ENCODE data around the gene APOBEC4. TPM values are rescaled to one million over a fixed set of nuclear protein-coding genes. Genes with fewer than 3 reads are reported as not detected.

APOBEC4 gene
- total RNA-seq (not detected), polyA plus RNA-seq (not detected)

DNA sequence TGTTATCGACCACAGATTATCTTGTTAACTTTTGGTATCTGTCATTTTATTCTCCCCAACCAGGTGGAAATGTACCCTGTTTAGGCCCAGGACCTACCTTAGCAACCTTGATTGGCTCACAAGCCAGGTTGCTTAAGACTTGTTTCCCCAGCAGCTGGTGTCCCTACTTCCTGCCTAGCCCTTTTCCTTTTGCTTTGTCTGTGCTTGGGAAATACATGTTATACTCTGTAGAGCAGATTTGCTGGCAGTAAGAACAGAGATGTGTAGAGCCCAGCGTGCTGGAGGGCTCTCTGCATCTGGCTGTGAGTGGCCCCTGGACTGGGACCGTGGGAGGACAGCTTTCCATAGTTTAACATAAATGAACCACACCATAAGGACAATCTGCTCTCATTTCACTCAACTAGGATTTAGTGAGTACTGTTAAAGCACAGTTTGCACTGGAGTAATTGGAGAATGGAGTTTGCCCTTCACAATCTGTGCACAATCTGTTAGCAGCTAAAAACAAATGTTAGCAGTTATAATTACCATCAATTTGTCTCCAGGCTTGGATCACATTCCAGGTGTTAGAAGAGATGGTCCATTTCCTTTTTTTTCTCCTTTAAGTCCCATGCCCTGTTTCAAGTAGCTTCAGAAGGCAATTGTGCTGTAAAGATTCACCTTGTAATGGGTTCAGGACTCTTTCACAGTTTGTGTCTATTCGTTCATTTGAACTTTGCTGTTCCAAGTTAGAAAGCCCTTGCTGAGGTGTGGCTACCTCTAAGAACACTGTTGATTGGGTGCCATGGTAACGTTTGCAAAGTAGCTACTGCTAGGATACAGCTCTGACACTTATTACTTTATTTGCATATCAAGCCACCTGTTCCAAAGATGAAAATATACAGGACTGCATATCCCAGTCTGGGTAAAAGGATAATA is at the start of gene APOBEC4:
Gene APOBEC4 (minus strand): TSS at position 770 of the 915 bp plus-strand sequence. CDS start 4,535 bp downstream, outside the sequence.
- ATAC-seq (ENCODE audit: low read depth in 2 of 2) (no peak), DNase-seq (peak in 1 of 3 donors; percentile 31)
- H3K27ac Mint-ChIP-seq = peak within 1 kb of the TSS; percentile 21 to 90 (median 71)
- H3K4me1 ChIP-seq (ENCODE audit: control insufficient read depth, insufficient read depth, low read length, poor library complexity, severe bottlenecking) = peaks cover 14% of the 10 kb centered on the region
- H3K36me3 ChIP-seq (ENCODE audit: control insufficient read depth, insufficient read depth, low read length) = no peaks in the 10 kb centered on the region
- peaks cover 18% of the 10 kb centered on the region for H3K27me3 Mint-ChIP-seq
- no peaks in the 10 kb centered on the region for H3K9me3 ChIP-seq (ENCODE audit: control insufficient read depth in 2 of 2, low read length in 2 of 2)
- H3K27me3 ChIP-seq (ENCODE audit: control insufficient read depth, insufficient read depth, low read length) = peaks cover 3% of the 10 kb centered on the region
- no peaks in the 10 kb centered on the region for H3K36me3 Mint-ChIP-seq
- no peak within 1 kb of the TSS for H3K27ac ChIP-seq (ENCODE audit: insufficient read depth, low read length, poor library complexity, severe bottlenecking)
- H3K4me3 ChIP-seq (ENCODE audit: low read depth, low read length) = peak within 1 kb of the TSS; percentile 30
- peaks cover 14 to 23% (median 20%) of the 10 kb centered on the region in 4 donors for H3K4me1 Mint-ChIP-seq
- peak within 1 kb of the TSS in 2 of 4 donors; percentile 12 to 16 for H3K4me3 Mint-ChIP-seq
- H3K9me3 Mint-ChIP-seq = no peaks in the 10 kb centered on the region

DNA sequence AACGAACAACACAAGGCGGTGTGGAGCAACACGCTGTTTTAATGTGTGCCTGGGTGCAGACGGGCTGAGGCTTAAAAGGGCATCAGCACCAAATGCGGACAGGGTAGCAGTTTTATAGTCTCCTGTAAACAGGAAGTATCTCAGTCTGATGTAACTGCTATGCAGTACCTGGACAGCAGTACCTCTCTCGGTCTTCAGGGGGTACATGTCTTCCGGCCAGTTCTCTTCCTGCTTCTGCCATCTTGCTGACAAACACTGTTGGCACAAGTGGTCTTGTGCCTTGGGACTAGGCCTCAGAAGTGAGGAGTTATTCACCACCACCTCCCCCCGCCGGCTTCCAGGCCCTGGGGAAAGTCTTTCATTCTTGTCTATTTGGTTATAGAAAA is 49.7 kb upstream of the APOBEC4 start:
- Mint-ChIP-seq H3K27ac (no peak overlapping the region), H3K27me3 (no peaks in the 10 kb centered on the region), H3K36me3 (peaks cover 5% of the 10 kb centered on the region), H3K9me3 (no peaks in the 10 kb centered on the region), H3K4me1 (peaks cover 0 to 9% (median 3%) of the 10 kb centered on the region in 4 donors), H3K4me3 (no peak overlapping the region)
- Histone ChIP-seq H3K9me3 (ENCODE audit: control insufficient read depth in 2 of 2, low read length in 2 of 2) (no peaks in the 10 kb centered on the region), H3K4me1 (ENCODE audit: control insufficient read depth, insufficient read depth, low read length, poor library complexity, severe bottlenecking) (peaks cover 3% of the 10 kb centered on the region), H3K4me3 (ENCODE audit: low read depth, low read length) (no peak overlapping the region), H3K36me3 (ENCODE audit: control insufficient read depth, insufficient read depth, low read length) (no peaks in the 10 kb centered on the region), H3K27me3 (ENCODE audit: control insufficient read depth, insufficient read depth, low read length) (no peaks in the 10 kb centered on the region), H3K27ac (ENCODE audit: insufficient read depth, low read length, poor library complexity, severe bottlenecking) (no peak overlapping the region)
- no peak for DNase-seq
- ATAC-seq (ENCODE audit: low read depth in 2 of 2) = no peak

DNA sequence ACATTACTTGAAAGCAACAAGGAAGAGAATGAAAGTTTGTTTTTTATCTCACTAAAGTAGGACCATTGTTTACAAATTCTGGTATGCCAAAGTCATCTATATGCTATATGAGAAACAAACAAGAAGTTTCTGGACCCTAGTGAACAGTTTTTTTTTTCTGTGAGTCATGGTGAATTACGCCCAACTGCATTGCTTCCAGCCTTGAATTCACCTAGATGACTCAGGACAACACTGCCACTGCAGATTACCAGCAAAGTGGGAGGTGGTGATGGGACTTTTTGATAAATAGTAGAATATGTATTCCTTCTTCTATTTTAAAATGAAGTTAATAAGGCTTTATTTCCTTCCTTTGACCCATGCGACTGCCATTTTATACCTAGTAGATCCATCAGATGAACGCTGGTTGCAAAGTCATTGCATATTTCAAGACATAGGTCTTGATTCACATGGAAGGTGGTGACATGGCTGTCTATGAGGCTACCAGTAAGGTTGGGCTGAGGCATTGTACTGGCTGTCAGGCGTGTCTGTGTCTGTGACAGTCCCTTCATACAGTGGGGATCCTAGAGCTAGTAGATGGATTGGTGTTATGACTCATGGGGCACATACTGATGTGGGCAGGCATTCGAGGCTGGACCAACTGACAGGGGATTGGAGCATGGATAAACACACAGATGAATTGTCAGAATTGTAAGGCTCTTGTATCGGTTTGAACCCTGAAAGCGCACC is 49.1 kb upstream of the APOBEC4 start:
- Histone ChIP-seq H3K9me3 (ENCODE audit: control insufficient read depth in 2 of 2, low read length in 2 of 2) (no peaks in the 10 kb centered on the region), H3K36me3 (ENCODE audit: control insufficient read depth, insufficient read depth, low read length) (no peaks in the 10 kb centered on the region), H3K27me3 (ENCODE audit: control insufficient read depth, insufficient read depth, low read length) (no peaks in the 10 kb centered on the region), H3K4me1 (ENCODE audit: control insufficient read depth, insufficient read depth, low read length, poor library complexity, severe bottlenecking) (peaks cover 3% of the 10 kb centered on the region), H3K27ac (ENCODE audit: insufficient read depth, low read length, poor library complexity, severe bottlenecking) (no peak overlapping the region), H3K4me3 (ENCODE audit: low read depth, low read length) (no peak overlapping the region)
- Mint-ChIP-seq H3K27ac (no peak overlapping the region), H3K27me3 (no peaks in the 10 kb centered on the region), H3K4me3 (no peak overlapping the region), H3K4me1 (peaks cover 0 to 9% (median 3%) of the 10 kb centered on the region in 4 donors), H3K36me3 (peaks cover 5% of the 10 kb centered on the region), H3K9me3 (no peaks in the 10 kb centered on the region)
- ATAC-seq (ENCODE audit: low read depth in 2 of 2) (no peak), DNase-seq (no peak)

GRCh38 chr1:183699616-183700160 is 46.6 kb upstream of the APOBEC4 start:
- peaks cover 0 to 9% (median 3%) of the 10 kb centered on the region in 4 donors for H3K4me1 Mint-ChIP-seq
- Histone ChIP-seq H3K4me3 (ENCODE audit: low read depth, low read length) (no peak overlapping the region), H3K4me1 (ENCODE audit: control insufficient read depth, insufficient read depth, low read length, poor library complexity, severe bottlenecking) (peaks cover 3% of the 10 kb centered on the region), H3K27ac (ENCODE audit: insufficient read depth, low read length, poor library complexity, severe bottlenecking) (no peak overlapping the region), H3K36me3 (ENCODE audit: control insufficient read depth, insufficient read depth, low read length) (no peaks in the 10 kb centered on the region), H3K9me3 (ENCODE audit: control insufficient read depth in 2 of 2, low read length in 2 of 2) (no peaks in the 10 kb centered on the region), H3K27me3 (ENCODE audit: control insufficient read depth, insufficient read depth, low read length) (no peaks in the 10 kb centered on the region)
- no peaks in the 10 kb centered on the region for H3K9me3 Mint-ChIP-seq
- H3K36me3 Mint-ChIP-seq = peaks cover 5% of the 10 kb centered on the region
- H3K4me3 Mint-ChIP-seq = no peak overlapping the region
- ATAC-seq (ENCODE audit: low read depth in 2 of 2) (no peak), DNase-seq (no peak)
- no peaks in the 10 kb centered on the region for H3K27me3 Mint-ChIP-seq
- H3K27ac Mint-ChIP-seq = no peak overlapping the region

DNA sequence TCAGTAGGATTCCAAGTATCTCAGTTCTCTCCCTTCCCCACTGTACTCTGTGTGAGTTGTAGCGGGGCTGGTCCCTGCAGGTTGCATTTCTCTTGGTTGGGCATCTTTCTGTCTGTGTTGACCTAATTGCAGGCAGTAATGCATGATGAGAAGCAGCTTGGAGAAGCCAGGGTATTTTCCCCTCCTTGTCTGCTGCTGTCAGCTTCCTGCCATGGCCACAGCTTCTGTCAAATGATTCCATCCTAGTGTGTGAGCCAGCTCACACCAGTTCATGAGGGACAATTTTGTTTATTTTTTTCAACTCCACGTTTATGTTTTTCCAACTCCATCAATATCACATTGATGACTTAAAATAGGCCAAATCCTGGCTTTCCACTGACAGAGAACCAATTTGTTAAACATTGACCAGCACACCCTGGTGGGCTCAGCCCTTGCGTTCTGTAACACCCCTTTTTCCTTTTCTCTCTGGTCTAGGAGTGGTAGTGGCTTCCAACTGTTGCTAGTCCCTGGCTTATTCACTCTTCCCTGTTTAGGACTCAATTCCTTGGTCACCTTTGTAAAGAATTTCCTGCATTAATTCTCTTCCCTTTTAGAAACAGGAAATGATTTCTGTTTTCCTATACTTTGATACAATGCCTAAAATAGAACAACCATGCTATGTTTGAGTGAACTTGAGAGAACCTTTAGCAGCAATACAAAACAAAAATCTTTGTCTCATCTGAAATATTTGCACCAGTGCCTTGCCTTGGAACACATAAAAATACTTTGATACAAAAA is 44.9 kb upstream of the APOBEC4 start:
- ATAC-seq (ENCODE audit: low read depth in 2 of 2) (no peak), DNase-seq (no peak)
- no peaks in the 10 kb centered on the region for H3K36me3 ChIP-seq (ENCODE audit: control insufficient read depth, insufficient read depth, low read length)
- no peaks in the 10 kb centered on the region for H3K9me3 ChIP-seq (ENCODE audit: control insufficient read depth in 2 of 2, low read length in 2 of 2)
- H3K9me3 Mint-ChIP-seq = no peaks in the 10 kb centered on the region
- H3K4me1 ChIP-seq (ENCODE audit: control insufficient read depth, insufficient read depth, low read length, poor library complexity, severe bottlenecking) = peaks cover 3% of the 10 kb centered on the region
- no peak overlapping the region for H3K4me3 Mint-ChIP-seq
- H3K4me3 ChIP-seq (ENCODE audit: low read depth, low read length) = no peak overlapping the region
- peaks cover 5% of the 10 kb centered on the region for H3K36me3 Mint-ChIP-seq
- H3K27me3 ChIP-seq (ENCODE audit: control insufficient read depth, insufficient read depth, low read length) = no peaks in the 10 kb centered on the region
- peaks cover 0 to 9% (median 3%) of the 10 kb centered on the region in 4 donors for H3K4me1 Mint-ChIP-seq
- H3K27ac Mint-ChIP-seq = no peak overlapping the region
- no peaks in the 10 kb centered on the region for H3K27me3 Mint-ChIP-seq
- H3K27ac ChIP-seq (ENCODE audit: insufficient read depth, low read length, poor library complexity, severe bottlenecking) = no peak overlapping the region

GRCh38 chr1:183696981-183697380 is 43.9 kb upstream of the APOBEC4 start:
- Histone ChIP-seq H3K36me3 (ENCODE audit: control insufficient read depth, insufficient read depth, low read length) (no peaks in the 10 kb centered on the region), H3K4me1 (ENCODE audit: control insufficient read depth, insufficient read depth, low read length, poor library complexity, severe bottlenecking) (peaks cover 3% of the 10 kb centered on the region), H3K9me3 (ENCODE audit: control insufficient read depth in 2 of 2, low read length in 2 of 2) (no peaks in the 10 kb centered on the region), H3K27me3 (ENCODE audit: control insufficient read depth, insufficient read depth, low read length) (no peaks in the 10 kb centered on the region), H3K27ac (ENCODE audit: insufficient read depth, low read length, poor library complexity, severe bottlenecking) (no peak overlapping the region), H3K4me3 (ENCODE audit: low read depth, low read length) (no peak overlapping the region)
- peaks cover 5% of the 10 kb centered on the region for H3K36me3 Mint-ChIP-seq
- H3K9me3 Mint-ChIP-seq = no peaks in the 10 kb centered on the region
- no peak overlapping the region for H3K4me3 Mint-ChIP-seq
- no peak for DNase-seq
- no peak overlapping the region for H3K27ac Mint-ChIP-seq
- ATAC-seq (ENCODE audit: low read depth in 2 of 2) = no peak
- peaks cover 0 to 9% (median 3%) of the 10 kb centered on the region in 4 donors for H3K4me1 Mint-ChIP-seq
- H3K27me3 Mint-ChIP-seq = no peaks in the 10 kb centered on the region

- Histone ChIP-seq H3K36me3 (ENCODE audit: control insufficient read depth, insufficient read depth, low read length) (no peaks in the 10 kb centered on the region), H3K4me1 (ENCODE audit: control insufficient read depth, insufficient read depth, low read length, poor library complexity, severe bottlenecking) (peaks cover 3% of the 10 kb centered on the region), H3K4me3 (ENCODE audit: low read depth, low read length) (no peak overlapping the region), H3K9me3 (ENCODE audit: control insufficient read depth in 2 of 2, low read length in 2 of 2) (no peaks in the 10 kb centered on the region), H3K27ac (ENCODE audit: insufficient read depth, low read length, poor library complexity, severe bottlenecking) (no peak overlapping the region), H3K27me3 (ENCODE audit: control insufficient read depth, insufficient read depth, low read length) (peaks cover 2% of the 10 kb centered on the region)
- H3K9me3 Mint-ChIP-seq = no peaks in the 10 kb centered on the region
- H3K27me3 Mint-ChIP-seq = no peaks in the 10 kb centered on the region
- H3K4me3 Mint-ChIP-seq = no peak overlapping the region
- no peak for DNase-seq
- no peaks in the 10 kb centered on the region for H3K36me3 Mint-ChIP-seq
- peak overlapping the region in 1 of 3 donors; percentile 18 for H3K27ac Mint-ChIP-seq
- ATAC-seq (ENCODE audit: low read depth in 2 of 2) = no peak
- peaks cover 0 to 9% (median 3%) of the 10 kb centered on the region in 4 donors for H3K4me1 Mint-ChIP-seq
Measured at GRCh38 chr1:183694755-183695154, 41.6 kb upstream of the APOBEC4 start.
